Embryonic facial prominence (tissue), 1 donor: ENCODE measurements around the gene CS.
A peak's percentile ranks its signal among the peaks of the same experiment; 100 is the strongest.
"Not testable (repeated sequence)": the region's sequence is repeated elsewhere in the genome, so short reads cannot be mapped to it uniquely, and the experiment has no call there.

Source experiments
- DNase-seq: peaks from one replicate; pipeline ENCODE4 v3.0.0-alpha.2; 2016; ENCODE audit errors: extremely low spot score

The CS gene

GRCh38 chr12:56299853-56300643 is at the start of gene CS:
CS (minus strand) TSS chr12:56300330; CDS start chr12:56300201, 129 bp downstream.
- DNase-seq = peak; percentile 95

- no peak for DNase-seq
Measured at GRCh38 chr12:56348776-56349175, 48.6 kb upstream of the CS start.

- DNase-seq = not testable (repeated sequence)
Measured at GRCh38 chr12:56347255-56347654, 47.1 kb upstream of the CS start.

GRCh38 chr12:56346675-56347074 is 46.5 kb upstream of the CS start:
- no peak for DNase-seq

DNA sequence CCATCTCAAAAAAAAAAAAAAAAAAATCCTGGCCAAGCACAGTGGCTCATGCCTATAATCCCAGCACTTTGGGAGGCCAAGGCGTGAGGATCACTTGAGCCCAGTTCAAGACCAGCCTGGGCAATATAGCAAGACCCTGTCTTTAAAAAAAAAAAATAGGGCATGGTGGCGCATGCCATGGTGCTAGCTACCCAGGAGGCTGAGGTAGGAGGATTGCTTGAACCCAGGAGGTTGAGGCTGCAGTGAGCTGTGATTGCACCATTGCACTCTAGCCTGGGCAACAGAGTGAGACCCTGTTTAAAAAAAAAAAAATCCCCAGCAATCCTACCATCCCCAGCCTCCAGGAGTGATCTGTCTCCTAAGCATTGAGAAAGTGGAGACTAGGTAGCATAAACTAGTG is 42.2 kb upstream of the CS start:
- DNase-seq = not testable (repeated sequence)

GRCh38 chr12:56341616-56342015 is 41.5 kb upstream of the CS start:
- DNase-seq = no peak

DNA sequence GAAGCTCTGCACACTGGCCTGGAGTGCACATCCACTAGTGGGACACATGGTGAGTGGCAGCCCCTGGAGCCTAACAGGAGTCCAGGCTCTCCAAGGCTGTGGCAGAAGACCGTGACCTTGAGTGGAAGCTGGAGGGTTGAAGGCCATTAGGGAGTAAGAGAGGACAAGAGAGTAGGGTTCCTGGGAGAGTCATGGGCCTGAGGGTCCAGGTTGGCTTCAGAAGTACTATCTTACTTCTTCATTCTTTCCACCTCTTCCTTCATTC is 39.0 kb upstream of the CS start:
- DNase-seq = no peak

DNA sequence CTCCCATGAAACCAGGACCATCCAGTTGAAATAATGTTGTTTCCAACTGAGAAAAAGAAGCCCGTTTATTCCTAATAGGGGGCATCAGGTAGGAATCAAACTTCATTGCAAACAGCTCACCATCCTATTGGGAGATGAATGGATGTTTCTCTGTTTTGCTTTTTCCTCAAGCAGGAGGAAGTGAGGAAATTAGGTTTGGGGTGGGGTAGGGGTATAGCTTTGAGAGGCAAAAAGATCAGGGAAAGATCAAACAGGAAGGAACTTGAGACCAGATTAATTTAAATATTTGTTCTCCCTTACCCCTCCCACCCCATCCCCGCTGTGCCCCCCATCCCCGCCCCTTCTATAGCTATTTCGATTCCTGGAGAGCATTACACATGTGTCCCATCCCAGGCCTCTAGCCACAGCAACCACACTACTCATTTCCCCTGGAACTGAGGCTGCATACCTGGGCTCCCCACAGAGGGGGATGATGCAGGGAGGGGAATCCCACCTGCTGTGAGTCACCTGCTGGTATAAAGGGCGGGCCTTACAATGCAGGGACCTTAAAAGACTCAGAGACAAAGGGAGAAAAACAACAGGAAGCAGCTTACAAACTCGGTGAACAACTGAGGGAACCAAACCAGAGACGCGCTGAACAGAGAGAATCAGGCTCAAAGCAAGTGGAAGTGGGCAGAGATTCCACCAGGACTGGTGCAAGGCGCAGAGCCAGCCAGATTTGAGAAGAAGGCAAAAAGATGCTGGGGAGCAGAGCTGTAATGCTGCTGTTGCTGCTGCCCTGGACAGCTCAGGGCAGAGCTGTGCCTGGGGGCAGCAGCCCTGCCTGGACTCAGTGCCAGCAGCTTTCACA is 38.4 kb upstream of the CS start, which contains the start of gene IL23A:
Gene IL23A (plus strand): TSS at position 577 of the 850 bp plus-strand sequence. CDS start 161 bp downstream, at position 738.
- no peak for DNase-seq

DNA sequence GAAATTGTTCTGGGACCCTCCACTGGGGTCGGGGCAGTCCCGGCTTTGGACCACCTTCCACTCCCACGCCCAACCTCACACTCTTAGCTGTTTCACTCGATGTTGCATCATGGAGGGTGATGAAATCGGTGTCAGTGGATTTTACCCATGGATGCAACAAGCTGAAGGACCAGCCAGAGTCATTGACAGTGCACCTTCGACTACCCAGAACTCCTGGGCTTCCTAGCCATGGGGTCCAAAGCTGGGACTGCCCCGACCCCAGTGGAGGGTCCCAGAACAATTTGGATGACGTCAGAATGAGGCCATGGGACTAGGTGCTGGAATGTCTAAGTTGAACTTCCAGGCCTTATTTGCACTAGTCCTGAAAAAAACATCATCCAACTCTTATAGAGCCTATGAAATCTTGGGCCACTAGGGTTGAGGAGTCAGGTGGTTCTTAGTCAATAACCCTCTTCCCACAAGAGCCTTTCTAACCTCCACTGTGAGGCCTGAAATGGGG is 37.7 kb upstream of the CS start:
- no peak for DNase-seq

GRCh38 chr12:56336361-56337167 is 36.4 kb upstream of the CS start:
- no peak for DNase-seq

DNA sequence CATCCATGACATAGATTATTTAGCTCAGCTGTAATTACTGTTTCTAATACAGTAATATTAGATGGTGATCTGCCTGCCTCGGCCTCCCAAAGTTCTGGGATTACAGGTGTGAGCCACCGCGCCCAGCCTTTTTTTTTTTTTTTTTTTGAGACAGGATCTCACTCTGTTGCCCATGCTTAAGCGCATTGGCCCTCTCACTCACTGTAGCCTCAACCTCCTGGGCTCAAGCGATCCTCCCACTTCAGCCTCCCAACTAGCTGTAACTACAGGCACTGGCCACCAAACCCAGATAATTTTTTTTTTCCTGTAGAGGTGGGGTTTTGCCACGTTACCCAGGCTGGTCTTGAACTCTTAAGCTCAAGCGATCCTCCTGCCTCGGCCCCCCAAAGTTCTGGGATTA is 35.4 kb upstream of the CS start:
- DNase-seq = not testable (repeated sequence)

GRCh38 chr12:56334490-56334793 is 34.3 kb upstream of the CS start:
- no peak for DNase-seq

GRCh38 chr12:56333679-56334489 is 33.8 kb upstream of the CS start, which contains the start of gene PAN2:
PAN2 (minus strand) TSS chr12:56334000; CDS start chr12:56333094, 906 bp downstream.
- DNase-seq = peak; percentile 92

DNA sequence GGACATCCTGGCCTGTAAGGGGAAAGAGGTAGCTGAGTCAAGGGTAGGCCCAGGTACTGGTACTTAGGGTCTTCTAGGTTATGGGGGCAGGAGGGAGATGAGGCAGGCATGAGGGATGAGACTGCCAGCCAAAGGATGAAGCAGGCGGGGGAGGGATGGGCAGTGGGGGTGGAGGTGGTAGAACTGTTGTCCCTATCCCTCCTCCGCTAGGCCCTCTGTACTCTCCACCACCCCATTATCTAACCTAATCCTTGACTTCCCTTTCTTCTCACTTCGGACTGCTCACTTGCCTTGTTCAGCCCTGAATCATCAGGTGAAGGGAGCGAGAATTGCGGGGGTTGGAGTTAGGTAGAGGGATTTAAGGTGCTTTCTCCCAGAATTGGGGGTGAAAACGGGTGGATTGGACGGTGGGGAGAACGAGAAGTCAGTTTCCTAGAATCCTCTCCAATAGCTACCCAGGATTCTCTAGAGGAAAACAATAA is 33.1 kb upstream of the CS start:
- no peak for DNase-seq

GRCh38 chr12:56332512-56333196 is 32.5 kb upstream of the CS start:
- no peak for DNase-seq

- no peak for DNase-seq
Measured at GRCh38 chr12:56330936-56331490, 30.9 kb upstream of the CS start.

GRCh38 chr12:56326533-56326932 is 26.4 kb upstream of the CS start:
- DNase-seq = no peak

- no peak for DNase-seq
Measured at GRCh38 chr12:56326126-56326525, 26.0 kb upstream of the CS start.

- no peak for DNase-seq
Measured at GRCh38 chr12:56324206-56324605, 24.1 kb upstream of the CS start.

DNA sequence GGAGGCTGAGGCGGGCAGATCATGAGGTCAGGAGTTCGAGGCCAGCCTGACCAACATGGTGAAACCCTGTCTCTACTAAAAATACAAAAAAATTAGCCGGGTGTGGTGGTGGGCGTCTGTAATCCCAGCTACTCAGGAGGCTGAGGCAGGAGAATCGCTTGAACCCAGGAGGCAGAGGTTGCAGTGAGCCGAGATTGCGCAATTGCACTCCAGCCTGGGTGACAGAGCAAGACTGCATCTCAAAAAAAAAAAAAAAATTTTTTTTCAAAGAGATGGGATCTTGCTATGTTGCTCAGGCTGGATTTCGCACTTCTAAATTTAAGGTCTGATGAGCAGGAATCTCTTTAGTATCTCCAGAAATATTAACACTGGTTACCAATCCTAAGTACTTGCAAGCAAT is 21.5 kb upstream of the CS start:
- DNase-seq = not testable (repeated sequence)
